ENCODE data around the gene ASCC1.

ASCC1 gene

GRCh38 chr10:72049969-72050781, 165.9 kb downstream of the ASCC1 start:
- no peak for TF ChIP-seq CTCF (IDR thresholded peaks at IDR 0.05; ENCODE audit: low read length, missing control alignments)
- H3K4me3 ChIP-seq (replicated peaks; ENCODE audit: low read depth, low read length) = no peak overlapping the region
- DNase-seq (ENCODE audit: low read depth) = no peak

DNA sequence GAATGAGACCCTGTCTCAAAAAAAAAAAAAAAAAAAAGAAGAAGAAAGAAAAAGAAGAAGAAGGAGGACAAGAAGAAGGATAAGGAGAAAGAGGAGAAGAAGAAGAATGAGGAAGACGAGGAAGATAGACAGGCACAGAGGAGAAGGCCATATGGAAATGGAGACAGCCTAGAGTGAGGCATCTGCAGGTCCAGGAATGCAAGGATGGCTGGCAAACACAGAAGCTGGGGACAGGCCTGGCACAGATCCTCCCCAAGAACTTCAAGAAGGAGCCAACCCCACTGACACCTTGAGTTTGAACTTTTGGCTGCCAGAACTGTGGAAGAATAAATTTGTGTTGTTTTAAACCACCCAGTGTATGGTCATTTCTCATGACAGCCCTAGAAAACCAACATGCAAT, 166.6 kb downstream of the ASCC1 start:
- TF ChIP-seq CTCF (IDR thresholded peaks at IDR 0.05; ENCODE audit: low read length, missing control alignments) = no peak

DNA sequence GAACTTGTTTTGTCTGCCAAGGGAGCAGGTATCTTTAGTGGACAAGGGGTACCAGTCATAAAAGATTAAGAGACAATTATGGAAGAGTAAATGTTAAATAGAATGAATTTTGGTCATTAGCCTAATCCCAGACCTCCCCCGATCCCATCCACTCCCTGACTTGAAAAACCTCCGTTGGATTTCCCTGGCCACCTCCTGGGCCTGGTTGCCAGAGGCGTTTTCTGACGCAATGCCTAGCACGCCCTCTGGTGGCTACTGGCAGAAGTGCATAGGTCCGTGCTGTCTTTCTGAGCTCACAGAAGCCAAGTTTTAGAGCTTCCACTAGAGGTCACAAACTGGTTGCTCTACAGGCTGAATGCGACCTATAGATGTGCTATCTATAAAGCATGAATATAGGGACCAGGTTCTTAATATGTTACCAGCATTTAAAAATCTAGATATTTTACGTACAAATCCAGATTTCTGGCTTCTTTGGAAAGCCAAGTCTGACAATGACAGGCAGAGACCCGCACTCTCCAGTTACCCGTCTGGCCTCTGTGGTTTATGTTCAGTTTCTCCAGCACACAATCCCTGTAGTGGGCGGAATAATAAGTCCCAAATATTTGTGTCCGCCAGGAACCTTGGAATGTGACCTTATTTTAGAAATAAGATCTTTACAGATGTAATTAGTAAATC, 167.5 kb downstream of the ASCC1 start:
- peak; percentile 96 for DNase-seq (ENCODE audit: low read depth)
- peak; percentile 100 for TF ChIP-seq CTCF (IDR thresholded peaks at IDR 0.05; ENCODE audit: low read length, missing control alignments)
- H3K4me3 ChIP-seq (replicated peaks; ENCODE audit: low read depth, low read length) = no peak overlapping the region

More for the DNA sequence above, 166.6 kb downstream of the ASCC1 start:
- H3K4me3 ChIP-seq (replicated peaks; ENCODE audit: low read depth, low read length) = no peak overlapping the region
- DNase-seq (ENCODE audit: low read depth) = no peak

All from fibroblast of pulmonary artery (primary cell).